ENCODE measurements around the gene SIDT2. TPM values are rescaled to one million over a fixed set of nuclear protein-coding genes. Genes with fewer than 3 reads are reported as not detected.

SIDT2 gene
- total and polyA plus RNA-seq, 2 of the 8 experiments (the other 6 are each of a cell fraction or from before 2014, with no cell fraction given): 18.5 to 21.1 TPM

DNA sequence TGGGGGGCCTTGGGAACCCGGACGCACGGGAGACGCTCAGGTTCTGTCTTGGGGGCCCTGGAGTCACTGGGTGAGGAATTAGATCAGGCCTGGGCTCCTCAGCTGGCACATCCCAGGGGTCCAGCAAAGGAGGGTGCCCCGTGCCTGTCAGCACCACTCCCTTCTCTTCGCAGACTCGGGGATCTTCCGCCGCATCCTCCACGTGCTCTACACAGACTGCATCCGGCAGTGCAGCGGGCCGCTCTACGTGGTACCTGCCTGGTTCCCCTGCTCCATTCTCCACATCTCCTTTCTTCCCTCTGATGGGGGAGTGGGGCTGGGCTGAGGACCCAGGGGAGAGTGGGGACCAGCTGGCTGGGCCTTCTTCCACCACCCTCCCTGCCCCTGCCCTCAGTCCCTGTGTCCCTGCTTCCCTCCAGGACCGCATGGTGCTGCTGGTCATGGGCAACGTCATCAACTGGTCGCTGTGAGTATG is 13.9 kb downstream of the SIDT2 start (continued):
- TF ChIP-seq JUND (IDR thresholded peaks at IDR 0.05; ENCODE audit: low read length): no peak

All from H1 (cell line).